Glutamatergic neuron (in vitro differentiated cells): ENCODE results near the gene RPUSD2. TPM values are rescaled to one million over a fixed set of nuclear protein-coding genes. Genes with fewer than 3 reads are reported as not detected.

Source experiments
- DNase-seq: peaks from one replicate; pipeline ENCODE4 v3.0.0; 2022
- H3K27ac Mint-ChIP-seq: one replicate; pipeline ENCODE4 v1.8.0; 2020; ENCODE audit warnings: mild to moderate bottlenecking, mixed read lengths, inconsistent platforms; ENCODE audit not compliant: unreplicated experiment
- H3K27me3 Mint-ChIP-seq: one replicate; pipeline ENCODE4 v1.8.0; 2020; ENCODE audit warnings: mild to moderate bottlenecking, moderate library complexity, mixed read lengths, inconsistent platforms; ENCODE audit not compliant: unreplicated experiment
- H3K36me3 Mint-ChIP-seq: one replicate; pipeline ENCODE4 v1.8.0; 2020; ENCODE audit warnings: mild to moderate bottlenecking, mixed read lengths, inconsistent platforms; ENCODE audit not compliant: unreplicated experiment
- H3K4me1 Mint-ChIP-seq: one replicate; pipeline ENCODE4 v1.8.0; 2020; ENCODE audit warnings: mild to moderate bottlenecking, low read depth, mixed read lengths, inconsistent platforms; ENCODE audit not compliant: unreplicated experiment
- H3K4me3 Mint-ChIP-seq: one replicate; pipeline ENCODE4 v1.8.0; 2020; ENCODE audit warnings: mild to moderate bottlenecking, mixed read lengths, inconsistent platforms; ENCODE audit not compliant: unreplicated experiment
- H3K9me3 Mint-ChIP-seq: one replicate; pipeline ENCODE4 v1.8.0; 2020; ENCODE audit warnings: mild to moderate bottlenecking, moderate library complexity, mixed read lengths, inconsistent platforms; ENCODE audit not compliant: unreplicated experiment
- CTCF ChIP-seq: fragments of 200-600 bp; sonication (generic); IDR thresholded peaks from one replicate; pipeline ENCODE4 v1.5.0; 2021; ENCODE audit not compliant: partially characterized antibody, unreplicated experiment
- total RNA-seq: library from RNA; stranded (reverse); fragmentation: NEBNext Ultra II Directional; extraction: Animal tissue kit (Norgen Biotek cat#: 25700); gene quantifications from one replicate; pipeline ENCODE4 v1.2.1, GENCODE V29; 2021; ENCODE audit not compliant: unreplicated experiment

RPUSD2 gene
- total RNA-seq, 1 donor from 2014 or later: 10.6 TPM

GRCh38 chr15:40545457-40545856 lies 23.6 kb upstream of the RPUSD2 start:
- no peak for TF ChIP-seq CTCF
- Mint-ChIP-seq H3K27me3 (no peaks in the 10 kb centered on the region), H3K4me3 (no peak overlapping the region), H3K36me3 (no peaks in the 10 kb centered on the region), H3K27ac (no peak overlapping the region), H3K9me3 (no peaks in the 10 kb centered on the region), H3K4me1 (no peaks in the 10 kb centered on the region)
- no peak for DNase-seq

- Mint-ChIP-seq H3K4me3 (no peak overlapping the region), H3K4me1 (peaks cover 3% of the 10 kb centered on the region), H3K27ac (no peak overlapping the region), H3K9me3 (peaks cover 4% of the 10 kb centered on the region), H3K36me3 (no peaks in the 10 kb centered on the region), H3K27me3 (peaks cover 3% of the 10 kb centered on the region)
- no peak for DNase-seq
- TF ChIP-seq CTCF: no peak
These were observed 20.5 kb upstream of the RPUSD2 start for GRCh38 chr15:40548610-40549009.

GRCh38 chr15:40549894-40550293 lies 19.2 kb upstream of the RPUSD2 start:
- Mint-ChIP-seq H3K4me3 (no peak overlapping the region), H3K27me3 (peaks cover 6% of the 10 kb centered on the region), H3K27ac (no peak overlapping the region), H3K9me3 (peaks cover 8% of the 10 kb centered on the region), H3K36me3 (no peaks in the 10 kb centered on the region), H3K4me1 (peaks cover 15% of the 10 kb centered on the region)
- no peak for DNase-seq
- TF ChIP-seq CTCF: no peak

GRCh38 chr15:40550341-40551037 lies 18.6 kb upstream of the RPUSD2 start:
- no peak for DNase-seq
- H3K4me1 Mint-ChIP-seq: peaks cover 16% of the 10 kb centered on the region
- no peak overlapping the region for H3K27ac Mint-ChIP-seq
- H3K9me3 Mint-ChIP-seq: peaks cover 8% of the 10 kb centered on the region
- H3K36me3 Mint-ChIP-seq: no peaks in the 10 kb centered on the region
- peaks cover 6% of the 10 kb centered on the region for H3K27me3 Mint-ChIP-seq
- H3K4me3 Mint-ChIP-seq: no peak overlapping the region
- TF ChIP-seq CTCF: no peak

- H3K27me3 Mint-ChIP-seq: peaks cover 6% of the 10 kb centered on the region
- H3K4me3 Mint-ChIP-seq: peak overlapping the region; percentile 65
- peaks cover 16% of the 10 kb centered on the region for H3K4me1 Mint-ChIP-seq
- H3K9me3 Mint-ChIP-seq: peaks cover 8% of the 10 kb centered on the region
- DNase-seq: no peak
- peak overlapping the region; percentile 66 for H3K27ac Mint-ChIP-seq
- no peak for TF ChIP-seq CTCF
- no peaks in the 10 kb centered on the region for H3K36me3 Mint-ChIP-seq
These were observed 15.0 kb upstream of the RPUSD2 start for GRCh38 chr15:40554161-40554525.
